Aorta (tissue), 5 donors: ENCODE results near the gene IL3RA. TPM values are rescaled to one million over a fixed set of nuclear protein-coding genes. Genes with fewer than 3 reads are reported as not detected.

Experiments used
- ATAC-seq: fragments of 200-7000 bp; cut with Tn5 transposase; one replicate; pipeline ENCODE4 v1.9.1; 2022; ENCODE audit warnings: moderate library complexity; ENCODE audit not compliant: low FRiP score
- DNase-seq, 2 donors: peaks; one replicate each; pipeline ENCODE4 v3.0.0-alpha.2; 2020
- H3K27ac ChIP-seq, 2 donors: one replicate each; pipeline ENCODE4 v1.5.1; 2013; ENCODE audit warnings: low read length in 2 of 2, mild to moderate bottlenecking in 2 of 2, moderate library complexity in 2 of 2, control low read depth in 1 of 2, inconsistent platforms in 1 of 2, low read depth in 1 of 2
- H3K27me3 ChIP-seq, 2 donors: one replicate each; pipeline ENCODE4 v1.6.1; 2013; ENCODE audit warnings: control low read depth in 1 of 2, low read length in 1 of 2, mild to moderate bottlenecking in 1 of 2, moderate library complexity in 1 of 2; ENCODE audit not compliant: insufficient read depth in 2 of 2, control insufficient read depth in 1 of 2
- H3K36me3 ChIP-seq, 2 donors: one replicate each; pipeline ENCODE4 v1.6.1; 2013; ENCODE audit warnings: control low read depth in 1 of 2, low read length in 1 of 2, mild to moderate bottlenecking in 1 of 2; ENCODE audit not compliant: insufficient read depth in 2 of 2, control insufficient read depth in 1 of 2
- H3K4me1 ChIP-seq, 2 donors: one replicate each; pipeline ENCODE4 v1.6.1; 2013; ENCODE audit warnings: low read length in 2 of 2, control low read depth in 1 of 2, mild to moderate bottlenecking in 1 of 2, moderate library complexity in 1 of 2; ENCODE audit not compliant: insufficient read depth in 2 of 2, control insufficient read depth in 1 of 2
- H3K4me3 ChIP-seq, 2 donors: one replicate each; pipeline ENCODE4 v1.5.1; 2013; ENCODE audit warnings: low read length in 2 of 2, control low read depth in 1 of 2, mild to moderate bottlenecking in 1 of 2
- H3K9me3 ChIP-seq: one replicate; pipeline ENCODE4 v1.6.1; 2013; ENCODE audit warnings: mild to moderate bottlenecking, low read length; ENCODE audit not compliant: control insufficient read depth
- WGBS, 2 donors: extraction: QIAGEN DNeasy Blood & Tissue Kit; methylation state at CpG; one replicate each; pipeline ENCODE4 v1.1.7; 2013; 5-methylcytosine and 5-hydroxymethylcytosine counted together
- intact Hi-C, 2 donors: fragments of 100-400 bp; cut with DNase I; formaldehyde crosslinking; loops; one replicate each; pipeline versions ENCODE4 v1.14.2 to v1.15.0; 2022
- polyA plus RNA-seq, 2 donors: library from polyadenylated mRNA; stranded (reverse); fragments of 200-250 nt; gene quantifications; one replicate each; pipeline ENCODE4 v1.2.3, GENCODE V29; 2013
- total RNA-seq, 2 donors: library from RNA; stranded (reverse); fragmentation: NEBNext Ultra II Directional; extraction: Animal tissue kit (Norgen Biotek cat#: 25700); gene quantifications; one replicate each; pipeline ENCODE4 v1.2.1, GENCODE V29; 2021
- donor health status: healthy with polysubstance abuse.
- donor health status: Bipolar disorder and iron deficiency.
- donor health status: DM: no; HTN: no; CAD: no.
- donor health status: DM: no; HTN: no; CAD: no.
- donor health status: DM: yes; HTN: yes; CAD: no.

Gene IL3RA
- total and polyA plus RNA-seq, 4 donors = 0.95 to 21.9 (median 6.3) TPM; not detected in 1

GRCh38 chrX:1386338-1387127 is 49.9 kb downstream of the IL3RA start:
- Histone ChIP-seq H3K36me3 (peaks cover 0 to 20% of the 10 kb centered on the region in 2 donors), H3K27ac (no peak overlapping the region), H3K9me3 (no peaks in the 10 kb centered on the region), H3K4me1 (no peaks in the 10 kb centered on the region), H3K27me3 (no peaks in the 10 kb centered on the region), H3K4me3 (no peak overlapping the region)
- DNase-seq (peak; percentile 32 to 72), ATAC-seq (no peak)
- intact Hi-C loops = no loop called here
- WGBS, 2 donors = 97% methylated on average over 41 of the region's 41 CpGs

GRCh38 chrX:1387141-1387776 is 50.7 kb downstream of the IL3RA start:
- DNase-seq = peak; percentile 50 to 80
- ATAC-seq = no peak
- H3K27ac ChIP-seq = no peak overlapping the region
- H3K4me1 ChIP-seq = no peaks in the 10 kb centered on the region
- no peaks in the 10 kb centered on the region for H3K9me3 ChIP-seq
- peaks cover 0 to 20% of the 10 kb centered on the region in 2 donors for H3K36me3 ChIP-seq
- H3K27me3 ChIP-seq = no peaks in the 10 kb centered on the region
- no peak overlapping the region for H3K4me3 ChIP-seq
- intact Hi-C loops = no loop called here
- WGBS, 2 donors = 94 to 95% methylated on average over 43 of the region's 43 CpGs

GRCh38 chrX:1388651-1389050 is 52.1 kb downstream of the IL3RA start:
- no peak for ATAC-seq
- no peak overlapping the region for H3K27ac ChIP-seq
- H3K4me3 ChIP-seq = no peak overlapping the region
- intact Hi-C loops = no loop called here
- no peaks in the 10 kb centered on the region for H3K4me1 ChIP-seq
- no peaks in the 10 kb centered on the region for H3K9me3 ChIP-seq
- H3K27me3 ChIP-seq = no peaks in the 10 kb centered on the region
- 88 to 91% methylated on average over 4 of the region's 4 CpGs for WGBS, 2 donors
- peaks cover 0 to 20% of the 10 kb centered on the region in 2 donors for H3K36me3 ChIP-seq
- peak; percentile 4 to 37 for DNase-seq

GRCh38 chrX:1389181-1389992 is 52.8 kb downstream of the IL3RA start:
- WGBS, 2 donors = 93% methylated on average over 51 of the region's 51 CpGs
- Histone ChIP-seq H3K36me3 (peaks cover 0 to 20% of the 10 kb centered on the region in 2 donors), H3K4me3 (no peak overlapping the region), H3K27ac (no peak overlapping the region), H3K27me3 (no peaks in the 10 kb centered on the region), H3K9me3 (no peaks in the 10 kb centered on the region), H3K4me1 (no peaks in the 10 kb centered on the region)
- intact Hi-C loops = no loop called here
- ATAC-seq (no peak), DNase-seq (peak; percentile 44 to 72)

- Histone ChIP-seq H3K9me3 (no peaks in the 10 kb centered on the region), H3K36me3 (peaks cover 0 to 19% of the 10 kb centered on the region in 2 donors), H3K4me3 (no peak overlapping the region), H3K27me3 (no peaks in the 10 kb centered on the region), H3K27ac (no peak overlapping the region), H3K4me1 (no peaks in the 10 kb centered on the region)
- DNase-seq (peak; percentile 20 to 25), ATAC-seq (no peak)
- intact Hi-C loops = loop anchor here (5.0 kb wide), 2 partner anchors 62 to 1302 kb away; partner anchors contain the start of genes ASMTL (in 1 of the 2) and CD99 (in 1 of the 2)
- WGBS, 2 donors = 90 to 93% methylated on average over 10 of the region's 10 CpGs
Measured at GRCh38 chrX:1389993-1390285, 53.4 kb downstream of the IL3RA start.

- no peak overlapping the region for H3K27ac ChIP-seq
- H3K36me3 ChIP-seq = peaks cover 0 to 15% of the 10 kb centered on the region in 2 donors
- H3K4me1 ChIP-seq = no peaks in the 10 kb centered on the region
- ATAC-seq (no peak), DNase-seq (peak; percentile 50 to 67)
- no peaks in the 10 kb centered on the region for H3K9me3 ChIP-seq
- intact Hi-C loops = loop anchor here (5.0 kb wide), 2 partner anchors 62 to 1302 kb away; partner anchors contain the start of genes ASMTL (in 1 of the 2) and CD99 (in 1 of the 2)
- 55% methylated on average over 30 of the region's 30 CpGs for WGBS, 2 donors
- H3K4me3 ChIP-seq = peak overlapping the region; percentile 58 to 81
- H3K27me3 ChIP-seq = no peaks in the 10 kb centered on the region
Measured at GRCh38 chrX:1390621-1391369, 54.2 kb downstream of the IL3RA start.

- intact Hi-C loops = loop anchor here (5.0 kb wide), 2 partner anchors 61 to 1301 kb away; partner anchors contain the start of genes ASMTL (in 1 of the 2) and CD99 (in 1 of the 2)
- no peak for ATAC-seq
- Histone ChIP-seq H3K4me1 (no peaks in the 10 kb centered on the region), H3K27ac (no peak overlapping the region), H3K36me3 (peaks cover 0 to 11% of the 10 kb centered on the region in 2 donors), H3K4me3 (peak overlapping the region; percentile 58 to 81), H3K27me3 (no peaks in the 10 kb centered on the region), H3K9me3 (no peaks in the 10 kb centered on the region)
- WGBS, 2 donors = 0% methylated on average over 16 to 19 of the region's 19 CpGs
- DNase-seq = no peak
Measured at GRCh38 chrX:1391370-1391706, 54.8 kb downstream of the IL3RA start.
